Effector CD4-positive, alpha-beta T cell (primary cell): Measurements from ENCODE around the gene GPR141.
"Not testable (repeated sequence)": the region's sequence is repeated elsewhere in the genome, so short reads cannot be mapped to it uniquely, and the experiment has no call there.

Experiments used
- DNase-seq: peaks from one replicate; pipeline ENCODE4 v3.0.0-alpha.2; 2020

The GPR141 gene

DNA sequence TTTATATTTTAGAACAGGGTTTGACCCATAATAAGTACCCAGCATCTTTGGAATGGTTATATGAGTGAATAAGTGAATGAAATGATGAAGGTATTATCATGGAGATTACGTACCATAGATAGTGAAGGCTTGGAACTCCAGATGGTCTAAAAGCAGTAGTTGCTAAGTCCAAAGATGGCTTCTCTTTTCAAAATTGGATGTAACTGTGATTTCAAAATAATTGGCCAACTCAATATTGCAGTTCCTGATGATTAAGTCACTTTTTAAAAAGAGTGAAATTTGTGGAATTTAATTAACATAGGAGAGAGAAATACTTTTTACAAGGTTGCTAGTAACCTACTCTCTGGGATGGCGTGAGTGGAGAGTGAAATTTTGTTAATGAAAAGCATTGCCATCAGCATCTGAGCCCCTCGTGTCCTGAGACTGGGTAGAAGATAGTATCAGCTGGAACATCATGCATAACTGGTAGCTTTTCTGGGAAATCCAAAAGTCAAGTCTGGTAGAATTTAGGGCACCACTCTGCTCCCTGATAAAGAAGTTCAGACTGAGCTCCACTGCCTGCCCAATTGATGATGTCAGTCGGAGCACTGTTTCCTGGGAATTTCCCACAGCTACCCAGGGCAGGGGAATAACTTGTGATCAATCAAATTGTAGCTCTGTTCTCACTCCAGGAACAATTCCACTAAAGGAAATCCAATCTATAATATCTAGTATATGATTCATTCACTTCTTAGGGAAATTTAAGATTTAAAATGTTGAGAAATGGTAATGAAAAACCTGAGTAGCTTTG, 3.2 kb downstream of the GPR141 start:
- DNase-seq: no peak

- no peak for DNase-seq
Measured at GRCh38 chr7:37690206-37690605, 6.6 kb downstream of the GPR141 start.

DNA sequence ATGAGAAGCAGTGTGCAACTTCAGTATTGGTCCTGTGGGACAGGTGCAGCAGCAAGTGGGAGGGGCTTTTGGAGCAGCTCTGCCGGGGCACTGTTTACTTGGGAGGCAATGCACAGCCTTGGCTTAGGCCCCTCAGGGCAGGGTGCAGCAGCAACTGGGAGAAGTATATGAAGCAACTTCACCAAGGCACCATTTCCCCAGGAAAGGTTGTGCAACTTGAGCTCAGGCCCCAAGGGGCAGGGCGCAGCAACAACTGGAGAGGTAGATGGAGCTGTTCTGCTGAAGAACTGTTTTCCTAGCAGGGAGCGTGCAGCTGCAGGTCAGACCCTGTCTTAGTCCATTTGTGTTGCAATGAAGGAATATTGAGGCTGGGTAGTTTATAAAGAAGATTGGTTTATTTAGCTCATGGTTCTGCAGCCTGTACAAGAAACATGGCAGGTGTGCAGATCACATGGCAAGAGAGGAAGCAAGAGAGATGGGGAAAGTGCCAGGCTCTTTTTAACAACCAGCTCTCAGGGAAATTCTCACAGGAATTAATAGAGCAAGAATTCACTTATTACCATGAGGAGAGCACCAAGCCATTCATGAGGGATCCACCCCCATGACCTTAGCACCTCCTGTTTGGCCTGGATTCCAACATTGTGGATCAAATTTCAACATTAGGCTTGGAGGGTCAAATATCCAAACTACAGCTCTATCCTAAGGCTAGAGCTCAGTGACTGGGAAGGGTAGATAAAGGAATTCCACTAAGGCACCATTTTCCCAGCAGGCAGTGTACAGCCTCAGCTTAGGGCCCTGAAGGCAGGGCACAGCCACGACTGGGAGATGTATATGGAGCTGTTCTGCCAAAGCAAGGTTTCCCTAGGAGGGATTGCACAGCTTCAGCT, 10.9 kb downstream of the GPR141 start:
- DNase-seq: no peak

GRCh38 chr7:37698276-37698675, 14.7 kb downstream of the GPR141 start:
- DNase-seq: no peak

DNA sequence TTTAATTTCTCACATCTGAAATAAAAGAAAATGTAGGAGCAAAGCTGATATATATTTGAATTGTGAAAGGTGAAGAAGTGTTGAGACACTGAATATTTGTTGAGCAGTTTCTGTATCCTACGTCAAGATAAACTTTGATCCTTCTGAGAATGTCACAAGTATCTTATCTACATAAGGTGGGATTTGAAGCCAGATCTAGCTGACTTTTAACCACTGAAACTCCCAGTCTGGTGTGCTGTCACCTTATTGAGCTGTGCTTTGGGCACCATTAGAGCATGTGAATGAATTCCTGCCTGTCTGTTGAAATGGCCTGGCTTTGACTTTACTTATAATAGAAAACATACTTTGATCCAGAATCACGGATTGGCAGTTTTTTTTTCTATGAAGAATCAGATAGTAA, 15.2 kb downstream of the GPR141 start:
- no peak for DNase-seq

DNA sequence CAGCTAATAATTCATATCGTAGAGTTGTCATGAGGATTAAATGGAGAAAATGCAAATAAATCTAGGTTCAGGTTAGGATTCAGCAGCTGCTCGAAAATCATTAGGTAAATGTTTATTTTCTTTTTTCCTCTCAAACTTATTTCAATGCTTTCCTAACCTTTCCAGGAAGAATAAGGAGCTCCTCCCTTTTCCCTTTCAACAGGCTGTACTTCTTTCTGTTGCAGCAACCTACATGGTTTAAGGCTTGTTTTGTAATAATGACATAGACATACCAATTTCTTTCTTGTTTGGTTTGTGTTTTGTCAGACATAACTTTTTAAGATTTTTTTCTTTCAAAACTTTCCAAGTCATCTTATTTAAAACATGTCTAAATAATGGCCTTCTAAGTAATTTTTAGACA, 18.2 kb downstream of the GPR141 start:
- DNase-seq: no peak

DNA sequence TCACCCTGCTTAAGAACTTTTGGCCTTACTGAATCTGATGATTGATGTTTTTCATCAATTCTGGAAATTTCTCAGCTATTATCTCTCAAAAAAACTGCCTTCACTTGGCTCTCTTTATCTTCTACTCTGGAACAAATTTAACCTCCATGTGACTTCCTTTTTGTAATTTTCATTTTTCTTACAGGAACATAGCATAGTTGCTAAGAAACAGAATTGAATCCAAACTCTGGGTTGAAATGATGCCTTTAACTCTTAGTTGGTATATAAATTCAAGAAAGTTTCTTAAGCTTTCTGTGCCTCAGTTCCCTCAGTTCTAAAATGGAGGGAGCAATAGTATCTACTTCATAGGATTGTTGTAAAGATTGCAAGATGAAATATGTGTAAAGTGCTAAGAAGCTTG, 19.8 kb downstream of the GPR141 start:
- no peak for DNase-seq

- DNase-seq: not testable (repeated sequence)
Measured at GRCh38 chr7:37704328-37704833, 20.8 kb downstream of the GPR141 start.

DNA sequence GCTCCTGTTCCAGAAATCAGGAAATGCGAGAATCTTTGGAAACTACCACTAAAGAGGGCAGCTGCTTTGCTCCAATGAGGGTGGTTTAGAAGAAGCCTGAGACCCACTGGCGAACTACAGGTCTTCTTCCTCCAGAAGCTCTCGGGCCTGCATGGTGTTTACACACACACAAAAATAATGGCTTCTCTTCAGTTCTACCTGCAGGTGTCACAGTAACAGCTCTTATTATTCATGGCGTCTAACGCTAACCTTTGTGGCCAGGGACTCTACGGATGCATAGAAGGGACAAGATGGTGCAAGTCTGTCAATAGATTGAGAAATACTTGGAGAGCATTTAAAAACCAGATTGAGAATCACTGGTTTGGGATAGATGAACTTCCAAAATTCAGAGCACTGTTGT, 22.4 kb downstream of the GPR141 start:
- no peak for DNase-seq

GRCh38 chr7:37706804-37707203, 23.2 kb downstream of the GPR141 start:
- DNase-seq: no peak

DNA sequence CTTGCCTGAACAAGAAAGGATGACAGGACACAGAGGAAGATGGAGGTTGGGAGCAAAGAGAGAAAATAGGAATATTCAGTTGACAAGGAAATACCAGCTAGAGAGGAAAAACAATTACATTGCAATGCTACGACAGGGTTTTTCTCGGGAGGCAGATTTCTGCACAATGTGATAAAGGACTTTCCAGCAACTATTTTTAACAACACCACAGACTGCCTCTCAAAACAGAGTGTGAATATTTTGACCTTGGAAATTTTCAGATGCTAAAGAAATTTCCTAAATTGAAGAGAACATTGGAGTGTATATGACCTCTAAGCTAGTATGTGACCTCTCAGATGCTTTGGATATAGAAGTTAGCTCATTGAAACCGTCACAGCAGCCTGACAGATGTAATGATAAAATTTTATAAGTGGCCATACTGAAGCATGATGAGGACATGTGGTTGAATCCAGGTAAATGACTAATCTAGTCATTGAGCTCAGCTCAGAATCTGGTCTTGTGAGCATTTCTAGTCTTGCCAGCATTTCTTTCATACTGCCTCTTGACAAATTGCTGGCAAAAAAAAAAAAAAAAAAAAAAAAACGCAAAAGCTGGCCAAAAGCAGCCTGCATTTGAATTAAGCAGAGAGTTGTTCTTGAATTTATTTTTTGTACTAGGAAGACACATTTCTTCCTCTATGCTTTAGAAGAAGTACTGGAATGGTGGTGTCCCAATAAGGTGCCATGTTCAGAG, 24.4 kb downstream of the GPR141 start:
- DNase-seq: no peak

- DNase-seq: no peak
Measured at GRCh38 chr7:37709631-37710509, 26.3 kb downstream of the GPR141 start.

DNA sequence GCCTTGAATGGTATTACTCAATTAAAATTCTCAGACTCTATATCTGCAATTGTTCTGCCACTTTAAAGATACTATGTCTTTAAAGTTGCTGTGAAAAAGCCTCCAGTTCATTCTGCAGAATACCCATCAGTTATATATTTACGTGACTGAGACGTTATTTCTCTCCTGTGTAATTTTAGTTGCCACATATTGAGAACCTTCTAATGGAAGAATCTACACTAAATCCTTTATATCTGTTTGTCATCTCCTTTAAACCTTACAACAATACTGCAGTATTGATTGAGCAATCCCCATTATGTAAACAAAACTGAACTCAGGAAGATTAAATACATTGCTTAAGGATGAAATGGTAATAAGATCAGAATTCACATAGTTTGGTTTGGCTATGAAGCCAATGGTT, 30.0 kb downstream of the GPR141 start:
- DNase-seq: no peak

DNA sequence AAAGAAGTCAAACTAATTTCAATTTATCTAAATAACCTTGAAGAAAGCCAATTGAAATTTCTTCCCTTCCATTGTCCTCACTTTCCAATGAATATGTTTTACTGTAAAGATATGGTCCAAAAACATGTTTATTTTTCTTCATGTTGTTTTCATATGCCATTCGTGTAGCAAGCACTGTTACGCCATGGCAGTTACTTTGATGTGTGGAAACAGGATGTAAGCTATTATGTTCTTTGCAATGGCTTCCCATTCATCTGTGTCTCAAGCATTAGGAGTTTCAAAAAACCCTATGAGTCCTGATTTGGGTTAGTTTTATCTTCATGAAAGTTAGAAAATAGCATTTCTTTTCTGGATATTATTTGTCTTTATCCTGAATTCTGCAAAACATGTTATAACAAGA, 31.0 kb downstream of the GPR141 start:
- no peak for DNase-seq

- no peak for DNase-seq
Measured at GRCh38 chr7:37718585-37718984, 35.0 kb downstream of the GPR141 start.

GRCh38 chr7:37719077-37719476, 35.5 kb downstream of the GPR141 start:
- no peak for DNase-seq

DNA sequence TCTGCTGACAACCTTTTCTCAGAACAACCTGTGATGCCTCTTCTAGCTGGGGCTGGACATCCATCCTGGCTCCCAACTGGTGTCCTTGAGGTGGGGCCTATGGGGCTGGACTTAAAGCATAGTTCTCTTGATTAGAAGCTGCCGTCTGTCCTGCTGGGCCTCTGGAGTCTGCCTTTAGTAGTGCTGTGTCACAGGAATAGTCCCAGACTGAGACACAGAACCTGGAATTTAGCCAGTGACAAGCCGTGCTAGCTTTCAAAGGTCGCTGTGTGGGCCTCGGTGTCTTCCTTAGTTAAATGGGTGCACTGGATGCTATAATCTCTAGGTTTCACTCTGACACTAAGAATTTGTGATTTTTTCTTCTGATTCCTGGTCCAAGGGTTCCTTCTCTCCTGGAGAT, 41.2 kb downstream of the GPR141 start:
- no peak for DNase-seq

DNA sequence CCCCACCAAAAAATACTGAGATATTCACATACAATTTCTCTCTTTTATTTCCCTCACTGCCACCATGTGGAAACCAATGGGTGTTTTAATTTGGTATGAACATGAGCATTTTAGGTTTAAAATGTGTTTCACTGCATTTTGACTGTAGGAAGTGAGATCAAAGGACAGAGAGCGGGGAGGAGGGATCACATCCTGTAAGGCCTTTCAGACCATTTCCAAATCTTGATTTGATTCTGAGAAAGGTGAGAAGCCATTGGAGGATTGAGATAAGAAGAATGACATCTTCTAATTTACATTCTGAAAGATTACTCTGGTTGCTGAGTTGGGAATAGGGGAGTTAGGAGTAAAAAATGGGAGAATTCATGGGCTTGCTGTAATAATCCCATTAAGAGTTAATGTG, 42.5 kb downstream of the GPR141 start:
- no peak for DNase-seq

- no peak for DNase-seq
Measured at GRCh38 chr7:37728747-37729146, 45.2 kb downstream of the GPR141 start.

DNA sequence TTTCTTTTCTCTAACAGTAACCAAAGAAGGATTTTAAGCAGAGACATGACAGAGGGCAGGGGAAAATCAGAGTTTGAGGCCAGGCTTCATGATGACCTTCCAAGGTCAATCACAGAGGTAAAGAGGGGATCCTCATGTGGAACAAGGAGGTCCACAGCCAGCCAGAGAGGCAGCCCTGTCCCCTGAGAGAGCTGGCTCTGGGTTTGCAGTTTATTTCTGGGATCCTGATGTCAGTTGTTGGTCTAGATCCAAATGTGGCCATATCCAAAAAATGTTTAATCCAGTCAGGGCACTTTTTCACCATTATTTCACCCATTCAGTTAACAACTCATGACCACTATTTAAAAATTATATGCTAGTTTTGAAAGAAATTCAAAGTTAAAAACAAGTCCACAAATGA, 45.6 kb downstream of the GPR141 start:
- no peak for DNase-seq

- no peak for DNase-seq
Measured at GRCh38 chr7:37730501-37730900, 46.9 kb downstream of the GPR141 start.

DNA sequence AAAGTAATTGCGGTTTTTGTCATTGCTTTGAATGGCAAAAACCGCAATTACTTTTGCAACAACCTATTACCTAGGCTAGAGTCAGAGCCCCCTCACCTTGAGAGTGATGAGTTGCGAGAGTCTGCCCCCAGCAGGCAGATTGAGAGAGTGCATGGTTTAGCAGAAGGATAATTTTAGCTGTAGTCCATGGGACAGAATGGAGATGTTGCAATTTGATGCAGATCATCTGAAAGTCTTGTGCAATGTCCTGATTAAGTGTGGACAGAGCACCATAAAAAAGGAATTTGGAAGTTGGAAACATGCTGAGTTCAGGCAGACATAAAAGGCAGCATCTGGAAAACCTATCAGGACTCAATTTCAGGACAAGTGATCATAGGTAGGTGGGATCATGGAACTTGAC, 48.7 kb downstream of the GPR141 start:
- DNase-seq: no peak
